ENCODE results near the gene SIRT5.

DNA sequence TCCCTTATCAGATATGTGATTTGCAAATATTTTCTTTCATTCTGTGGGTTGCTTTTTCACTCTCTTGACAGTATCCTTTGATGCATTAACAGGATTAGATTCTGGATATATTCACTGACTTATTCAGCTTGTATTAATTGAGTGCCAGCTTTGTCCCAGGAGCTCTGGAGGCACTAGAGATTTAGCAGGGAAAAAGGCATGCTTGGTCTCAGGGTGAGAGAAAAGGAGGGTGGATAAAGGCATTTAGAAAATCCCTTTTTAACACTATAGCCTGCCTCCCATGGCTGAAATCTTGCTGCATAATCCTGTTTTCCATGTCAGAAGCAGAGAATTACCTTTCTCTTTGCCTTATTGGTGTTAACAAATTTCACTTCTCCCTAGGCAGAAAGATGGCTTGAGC is 28.5 kb upstream of the SIRT5 start:
- TF ChIP-seq EP300 (IDR thresholded peaks at IDR 0.05), result no peak
- TF ChIP-seq, protein P1, sequence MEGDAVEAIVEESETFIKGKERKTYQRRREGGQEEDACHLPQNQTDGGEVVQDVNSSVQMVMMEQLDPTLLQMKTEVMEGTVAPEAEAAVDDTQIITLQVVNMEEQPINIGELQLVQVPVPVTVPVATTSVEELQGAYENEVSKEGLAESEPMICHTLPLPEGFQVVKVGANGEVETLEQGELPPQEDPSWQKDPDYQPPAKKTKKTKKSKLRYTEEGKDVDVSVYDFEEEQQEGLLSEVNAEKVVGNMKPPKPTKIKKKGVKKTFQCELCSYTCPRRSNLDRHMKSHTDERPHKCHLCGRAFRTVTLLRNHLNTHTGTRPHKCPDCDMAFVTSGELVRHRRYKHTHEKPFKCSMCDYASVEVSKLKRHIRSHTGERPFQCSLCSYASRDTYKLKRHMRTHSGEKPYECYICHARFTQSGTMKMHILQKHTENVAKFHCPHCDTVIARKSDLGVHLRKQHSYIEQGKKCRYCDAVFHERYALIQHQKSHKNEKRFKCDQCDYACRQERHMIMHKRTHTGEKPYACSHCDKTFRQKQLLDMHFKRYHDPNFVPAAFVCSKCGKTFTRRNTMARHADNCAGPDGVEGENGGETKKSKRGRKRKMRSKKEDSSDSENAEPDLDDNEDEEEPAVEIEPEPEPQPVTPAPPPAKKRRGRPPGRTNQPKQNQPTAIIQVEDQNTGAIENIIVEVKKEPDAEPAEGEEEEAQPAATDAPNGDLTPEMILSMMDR (IDR thresholded peaks at IDR 0.05), result no peak

Measured in stomach (tissue), 4 donors.